ENCODE results near the gene FLVCR1. TPM values are rescaled to one million over a fixed set of nuclear protein-coding genes. Genes with fewer than 3 reads are reported as not detected.

The FLVCR1 gene
- total RNA-seq, 4 donors from 2014 or later, result 7.8 to 8.9 (median 8.2) TPM

GRCh38 chr1:212914789-212915188 is 56.7 kb downstream of the FLVCR1 start:
- Histone ChIP-seq H3K4me3 (replicated peaks in 1 of 3) (no peak overlapping the region), H3K27me3 (no peaks in the 10 kb centered on the region), H3K4me1 (peaks cover 0 to 5% of the 10 kb centered on the region in 2 donors), H3K36me3 (no peaks in the 10 kb centered on the region), H3K9me3 (no peaks in the 10 kb centered on the region), H3K27ac (no peak overlapping the region)
- intact Hi-C loops (cut with DNase I), result no loop called here
- 58 to 72% methylated on average over 3 of the region's 3 CpGs for WGBS, 2 donors
- no peak for DNase-seq
- TF ChIP-seq POLR2A (IDR thresholded peaks at IDR 0.05) (no peak), CTCF (IDR thresholded peaks at IDR 0.05) (no peak)

GRCh38 chr1:212915245-212916091 is 57.4 kb downstream of the FLVCR1 start:
- Histone ChIP-seq H3K9me3 (no peaks in the 10 kb centered on the region), H3K27me3 (no peaks in the 10 kb centered on the region), H3K36me3 (no peaks in the 10 kb centered on the region), H3K4me3 (replicated peaks in 1 of 3) (no peak overlapping the region), H3K27ac (no peak overlapping the region), H3K4me1 (peaks cover 0 to 5% of the 10 kb centered on the region in 2 donors)
- peak in 3 of 6 experiments; percentile 42 to 55 (median 45) for TF ChIP-seq CTCF (IDR thresholded peaks at IDR 0.05)
- no peak for TF ChIP-seq POLR2A (IDR thresholded peaks at IDR 0.05)
- intact Hi-C loops (cut with DNase I), result no loop called here
- WGBS, 2 donors, result 69 to 75% methylated on average over 13 of the region's 13 CpGs
- DNase-seq, result peak; percentile 67 to 72

DNA sequence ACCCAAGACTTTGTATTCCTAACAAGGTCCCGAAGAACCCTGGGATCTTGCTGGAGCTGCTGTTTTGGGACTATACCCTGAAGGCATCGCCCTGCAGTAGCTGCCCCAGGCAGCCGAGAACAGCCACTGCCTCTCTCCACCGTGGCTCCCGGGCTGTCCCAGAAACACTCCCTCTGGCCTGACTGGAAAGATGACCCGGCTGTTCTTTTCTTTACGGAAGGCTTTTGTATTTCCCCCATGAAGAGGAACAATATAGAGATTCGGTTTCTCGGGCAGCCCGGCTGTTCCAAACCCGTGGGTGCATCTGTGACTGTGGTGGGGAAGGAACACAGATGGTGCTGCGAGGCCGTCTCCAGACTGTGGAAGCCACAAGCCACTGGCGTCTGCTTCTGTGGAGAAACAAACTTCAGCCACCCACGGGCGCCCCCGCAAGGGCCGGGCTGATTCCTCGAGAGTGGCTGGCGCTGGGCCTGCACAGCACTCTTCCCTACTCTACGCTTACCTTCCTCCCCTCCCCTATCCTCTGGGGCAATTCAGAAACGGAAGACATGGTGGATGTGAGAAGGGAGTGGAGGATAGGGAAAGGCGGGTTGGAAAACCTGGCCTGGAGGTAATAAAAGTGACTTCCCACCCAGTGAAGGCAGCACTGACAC is 58.5 kb downstream of the FLVCR1 start:
- Histone ChIP-seq H3K4me3 (replicated peaks in 1 of 3) (no peak overlapping the region), H3K4me1 (peaks cover 0 to 5% of the 10 kb centered on the region in 2 donors), H3K9me3 (no peaks in the 10 kb centered on the region), H3K27ac (no peak overlapping the region), H3K36me3 (no peaks in the 10 kb centered on the region), H3K27me3 (no peaks in the 10 kb centered on the region)
- 16 to 18% methylated on average over 17 to 23 of the region's 23 CpGs for WGBS, 2 donors
- peak; percentile 61 to 67 for DNase-seq
- peak in 1 of 6 experiments; percentile 4 for TF ChIP-seq CTCF (IDR thresholded peaks at IDR 0.05)
- TF ChIP-seq POLR2A (IDR thresholded peaks at IDR 0.05), result no peak
- intact Hi-C loops (cut with DNase I), result no loop called here

GRCh38 chr1:212917134-212917485 is 59.0 kb downstream of the FLVCR1 start:
- TF ChIP-seq CTCF (IDR thresholded peaks at IDR 0.05), result no peak
- no peak for TF ChIP-seq POLR2A (IDR thresholded peaks at IDR 0.05)
- Histone ChIP-seq H3K36me3 (no peaks in the 10 kb centered on the region), H3K27me3 (no peaks in the 10 kb centered on the region), H3K4me3 (replicated peaks in 1 of 3) (no peak overlapping the region), H3K9me3 (no peaks in the 10 kb centered on the region), H3K27ac (no peak overlapping the region), H3K4me1 (peaks cover 0 to 5% of the 10 kb centered on the region in 2 donors)
- DNase-seq, result no peak
- intact Hi-C loops (cut with DNase I), result no loop called here
- WGBS, 2 donors, result 66 to 68% methylated on average over 9 of the region's 9 CpGs

- no peak for DNase-seq
- Histone ChIP-seq H3K27me3 (no peaks in the 10 kb centered on the region), H3K9me3 (no peaks in the 10 kb centered on the region), H3K4me1 (peaks cover 0 to 5% of the 10 kb centered on the region in 2 donors), H3K27ac (no peak overlapping the region), H3K4me3 (replicated peaks in 1 of 3) (no peak overlapping the region), H3K36me3 (no peaks in the 10 kb centered on the region)
- WGBS, 2 donors, result 85 to 86% methylated on average over 5 of the region's 5 CpGs
- no peak for TF ChIP-seq POLR2A (IDR thresholded peaks at IDR 0.05)
- no peak for TF ChIP-seq CTCF (IDR thresholded peaks at IDR 0.05)
- intact Hi-C loops (cut with DNase I), result no loop called here
These were observed 59.8 kb downstream of the FLVCR1 start for GRCh38 chr1:212917858-212918257.

All from thyroid gland (tissue), 4 donors.